Thoracic aorta (tissue), 2 donors: ENCODE data around the gene NSD1. TPM values are rescaled to one million over a fixed set of nuclear protein-coding genes. Genes with fewer than 3 reads are reported as not detected.

Source experiments
- ATAC-seq: fragments of 150-250 bp; one replicate; pipeline ENCODE4 v1.8.0; 2017; ENCODE audit warnings: low read depth; ENCODE audit not compliant: insufficient number of reproducible peaks, low FRiP score
- DNase-seq: peaks from one replicate; pipeline ENCODE4 v3.0.0-alpha.2; 2020; ENCODE audit warnings: low spot score
- H3K27ac ChIP-seq, 2 donors: fragments of 200-600 bp; sonication (generic); 1 replicate in 1 of 2; 2 replicates in 1 of 2; pipeline ENCODE4 v1.5.1; 2016; ENCODE audit warnings: mild to moderate bottlenecking in 2 of 2, moderate library complexity in 2 of 2
- H3K27me3 ChIP-seq: fragments of 200-600 bp; sonication (generic); replicated peaks from 2 replicates; pipeline ENCODE4 v1.6.0; 2016; ENCODE audit warnings: mild to moderate bottlenecking; ENCODE audit not compliant: insufficient read depth
- H3K36me3 ChIP-seq: fragments of 200-600 bp; sonication (generic); one replicate; pipeline ENCODE4 v1.5.1; 2016
- H3K4me1 ChIP-seq, 2 donors: fragments of 200-600 bp; sonication (generic); 1 replicate in 1 of 2; 2 replicates in 1 of 2; pipeline versions ENCODE4 v1.5.1 to v1.6.0; 2016; ENCODE audit warnings: low read depth in 2 of 2, mild to moderate bottlenecking in 1 of 2; ENCODE audit not compliant: control insufficient read depth in 1 of 2
- H3K4me3 ChIP-seq: fragments of 200-600 bp; sonication (generic); 2 replicates; pipeline ENCODE4 v1.5.1; 2016; ENCODE audit warnings: mild to moderate bottlenecking
- H3K9me3 ChIP-seq: fragments of 200-600 bp; sonication (generic); 2 replicates; pipeline ENCODE4 v1.5.1; 2016
- CTCF ChIP-seq: fragments of 200-600 bp; sonication (generic); IDR thresholded peaks from one replicate; pipeline ENCODE4 v1.5.1; 2019; ENCODE audit warnings: antibody characterized with exemption
- total RNA-seq, 2 donors: library from RNA; depleted of rRNA; stranded (reverse); fragments of >200 nt; gene quantifications; one replicate each; pipeline versions ENCODE4 v1.1.0 to v1.2.3, GENCODE V29; 2016

NSD1 gene
- total RNA-seq, 2 donors from 2014 or later, result 26.1 to 70.5 TPM

- Histone ChIP-seq H3K36me3 (no peaks in the 10 kb centered on the region), H3K27me3 (peaks cover 3% of the 10 kb centered on the region), H3K4me1 (no peaks in the 10 kb centered on the region), H3K27ac (no peak overlapping the region), H3K4me3 (no peak overlapping the region), H3K9me3 (no peaks in the 10 kb centered on the region)
- ATAC-seq, result no peak
- DNase-seq, result no peak
- TF ChIP-seq CTCF, result no peak
These were observed 27.7 kb upstream of the NSD1 start for GRCh38 chr5:177105691-177106476.

- Histone ChIP-seq H3K27ac (no peak overlapping the region), H3K9me3 (no peaks in the 10 kb centered on the region), H3K4me1 (no peaks in the 10 kb centered on the region), H3K27me3 (no peaks in the 10 kb centered on the region), H3K36me3 (no peaks in the 10 kb centered on the region), H3K4me3 (no peak overlapping the region)
- no peak for ATAC-seq
- no peak for DNase-seq
- no peak for TF ChIP-seq CTCF
These were observed 26.4 kb upstream of the NSD1 start for GRCh38 chr5:177107159-177107558.

- H3K4me3 ChIP-seq, result no peak overlapping the region
- no peak for ATAC-seq
These were observed 23.8 kb upstream of the NSD1 start for GRCh38 chr5:177109810-177110209.

GRCh38 chr5:177111720-177112394, 21.7 kb upstream of the NSD1 start:
- DNase-seq (no peak), ATAC-seq (no peak)
- no peak overlapping the region for H3K4me3 ChIP-seq
- H3K9me3 ChIP-seq, result no peaks in the 10 kb centered on the region
- no peaks in the 10 kb centered on the region for H3K27me3 ChIP-seq
- no peaks in the 10 kb centered on the region for H3K36me3 ChIP-seq
- peak; percentile 93 for TF ChIP-seq CTCF
- H3K27ac ChIP-seq, result no peak overlapping the region
- peaks cover 6 to 7% of the 10 kb centered on the region in 2 donors for H3K4me1 ChIP-seq

More at GRCh38 chr5:177109810-177110209, 23.8 kb upstream of the NSD1 start:
- no peak for TF ChIP-seq CTCF
- Histone ChIP-seq H3K9me3 (no peaks in the 10 kb centered on the region), H3K27me3 (no peaks in the 10 kb centered on the region), H3K36me3 (no peaks in the 10 kb centered on the region), H3K4me1 (no peaks in the 10 kb centered on the region), H3K27ac (no peak overlapping the region)
- DNase-seq, result no peak

GRCh38 chr5:177112589-177113220, 20.9 kb upstream of the NSD1 start:
- ATAC-seq, result no peak
- no peak for TF ChIP-seq CTCF
- H3K27ac ChIP-seq, result no peak overlapping the region

More at GRCh38 chr5:177112589-177113220, 20.9 kb upstream of the NSD1 start:
- Histone ChIP-seq H3K9me3 (no peaks in the 10 kb centered on the region), H3K4me3 (no peak overlapping the region), H3K36me3 (no peaks in the 10 kb centered on the region), H3K4me1 (peaks cover 6 to 12% of the 10 kb centered on the region in 2 donors), H3K27me3 (no peaks in the 10 kb centered on the region)
- DNase-seq, result no peak
